Measurements from ENCODE around the gene SKI. TPM values are rescaled to one million over a fixed set of nuclear protein-coding genes. Genes with fewer than 3 reads are reported as not detected.

The SKI gene
- total RNA-seq, 1 donor from 2014 or later: 116 TPM

DNA sequence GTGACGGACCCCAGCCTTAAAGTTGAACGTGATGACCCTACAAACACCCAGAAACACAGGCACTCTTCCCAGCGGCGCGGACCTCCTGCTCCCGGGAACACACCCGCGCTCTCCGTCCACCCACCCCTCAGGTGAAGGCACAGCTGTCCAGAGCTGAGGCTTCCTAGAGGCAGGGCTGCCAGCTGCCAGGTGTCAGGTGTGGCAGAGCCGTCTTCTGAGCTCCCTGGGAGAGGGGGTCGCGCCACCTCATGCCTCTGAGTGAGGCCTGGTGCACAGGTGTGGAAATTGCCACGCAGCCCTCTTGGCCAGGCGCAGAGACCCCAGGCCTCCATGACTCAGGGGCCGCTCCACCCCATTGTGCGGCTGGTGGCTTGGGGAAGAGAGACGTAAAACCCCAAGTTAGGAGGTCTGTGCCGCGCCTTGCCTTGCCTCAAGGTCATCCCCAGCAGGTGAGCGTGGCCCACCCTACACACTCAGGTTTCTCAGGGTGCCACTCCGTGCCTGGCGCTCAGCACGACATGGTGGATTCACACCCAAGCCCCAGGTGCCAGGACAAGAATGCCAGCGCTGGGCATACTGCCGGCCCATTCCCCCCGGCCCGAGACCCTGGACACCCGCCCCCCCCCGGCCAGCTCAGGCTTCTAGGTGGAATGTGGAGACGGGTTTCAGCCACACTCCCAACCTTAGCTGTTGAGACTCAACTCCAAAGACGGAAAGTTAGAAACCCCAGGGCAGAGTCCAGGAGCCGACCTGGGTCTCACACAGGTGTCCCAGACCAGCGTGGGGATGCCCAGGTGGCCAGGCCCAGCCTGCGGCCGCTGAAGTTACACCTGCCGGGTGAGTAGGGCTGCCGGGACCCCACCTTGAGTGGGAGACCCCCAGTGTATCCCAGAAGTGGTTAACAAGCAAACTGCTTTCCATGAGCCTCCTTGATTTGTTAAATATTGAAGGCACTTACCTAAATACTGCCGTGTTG, 42.0 kb upstream of the SKI start:
- Mint-ChIP-seq H3K36me3 (ENCODE audit: low read depth) (peaks cover 7% of the 10 kb centered on the region), H3K27me3 (ENCODE audit: low read depth) (no peaks in the 10 kb centered on the region), H3K4me3 (ENCODE audit: unreplicated experiment) (no peak overlapping the region), H3K27ac (ENCODE audit: unreplicated experiment) (no peak overlapping the region), H3K9me3 (ENCODE audit: low read depth) (no peaks in the 10 kb centered on the region), H3K4me1 (ENCODE audit: low read depth) (peaks cover 11% of the 10 kb centered on the region)
- no peak for DNase-seq (ENCODE audit: low spot score)
- TF ChIP-seq, protein P1, sequence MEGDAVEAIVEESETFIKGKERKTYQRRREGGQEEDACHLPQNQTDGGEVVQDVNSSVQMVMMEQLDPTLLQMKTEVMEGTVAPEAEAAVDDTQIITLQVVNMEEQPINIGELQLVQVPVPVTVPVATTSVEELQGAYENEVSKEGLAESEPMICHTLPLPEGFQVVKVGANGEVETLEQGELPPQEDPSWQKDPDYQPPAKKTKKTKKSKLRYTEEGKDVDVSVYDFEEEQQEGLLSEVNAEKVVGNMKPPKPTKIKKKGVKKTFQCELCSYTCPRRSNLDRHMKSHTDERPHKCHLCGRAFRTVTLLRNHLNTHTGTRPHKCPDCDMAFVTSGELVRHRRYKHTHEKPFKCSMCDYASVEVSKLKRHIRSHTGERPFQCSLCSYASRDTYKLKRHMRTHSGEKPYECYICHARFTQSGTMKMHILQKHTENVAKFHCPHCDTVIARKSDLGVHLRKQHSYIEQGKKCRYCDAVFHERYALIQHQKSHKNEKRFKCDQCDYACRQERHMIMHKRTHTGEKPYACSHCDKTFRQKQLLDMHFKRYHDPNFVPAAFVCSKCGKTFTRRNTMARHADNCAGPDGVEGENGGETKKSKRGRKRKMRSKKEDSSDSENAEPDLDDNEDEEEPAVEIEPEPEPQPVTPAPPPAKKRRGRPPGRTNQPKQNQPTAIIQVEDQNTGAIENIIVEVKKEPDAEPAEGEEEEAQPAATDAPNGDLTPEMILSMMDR (IDR thresholded peaks at IDR 0.05): no peak

DNA sequence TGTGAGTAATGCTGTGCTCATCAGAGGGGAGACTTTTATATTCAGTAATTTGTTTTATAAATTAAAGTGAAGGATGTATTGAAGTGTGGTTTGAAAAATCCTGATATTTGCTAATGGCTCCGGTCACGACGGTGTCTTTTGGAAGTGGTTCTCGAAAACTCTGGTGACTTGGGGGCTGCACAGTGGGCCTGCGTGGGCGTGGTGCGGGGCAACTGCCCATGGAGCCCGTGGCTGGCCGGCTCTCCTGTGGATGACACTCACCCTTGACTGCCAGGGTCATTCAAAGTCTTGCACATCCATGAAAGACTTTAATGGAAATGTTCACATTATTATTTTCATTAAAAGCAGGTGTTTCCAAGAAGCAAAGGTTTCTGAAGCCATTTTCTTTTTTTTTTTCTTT, 41.2 kb upstream of the SKI start:
- H3K27ac Mint-ChIP-seq (ENCODE audit: unreplicated experiment): no peak overlapping the region
- DNase-seq (ENCODE audit: low spot score): no peak
- no peak overlapping the region for H3K4me3 Mint-ChIP-seq (ENCODE audit: unreplicated experiment)
- H3K4me1 Mint-ChIP-seq (ENCODE audit: low read depth): peaks cover 15% of the 10 kb centered on the region
- H3K9me3 Mint-ChIP-seq (ENCODE audit: low read depth): no peaks in the 10 kb centered on the region
- TF ChIP-seq, protein P1 (IDR thresholded peaks at IDR 0.05): no peak
- peaks cover 7% of the 10 kb centered on the region for H3K36me3 Mint-ChIP-seq (ENCODE audit: low read depth)
- no peaks in the 10 kb centered on the region for H3K27me3 Mint-ChIP-seq (ENCODE audit: low read depth)

DNA sequence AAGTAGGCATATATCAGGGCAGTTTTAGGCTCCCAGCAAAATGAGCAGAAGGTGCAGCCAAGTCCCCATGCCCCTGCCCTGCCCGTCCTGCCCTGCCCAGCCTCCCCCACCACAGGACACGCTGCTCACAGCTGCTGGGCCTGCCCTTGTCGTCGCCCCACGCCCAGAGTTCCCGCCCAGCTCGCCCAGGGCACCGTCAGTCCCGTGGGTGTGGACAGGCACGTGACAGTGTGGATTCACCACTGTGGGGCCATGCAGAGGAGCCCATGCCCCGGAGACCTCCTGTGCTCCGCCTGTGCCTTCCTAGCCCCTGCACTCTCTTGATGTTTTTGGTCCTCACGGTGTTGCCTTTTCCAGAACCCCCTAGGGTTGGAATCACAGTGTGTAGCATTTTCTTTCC, 40.5 kb upstream of the SKI start:
- Mint-ChIP-seq H3K4me1 (ENCODE audit: low read depth) (peaks cover 23% of the 10 kb centered on the region), H3K9me3 (ENCODE audit: low read depth) (no peaks in the 10 kb centered on the region), H3K36me3 (ENCODE audit: low read depth) (peaks cover 6% of the 10 kb centered on the region), H3K27ac (ENCODE audit: unreplicated experiment) (no peak overlapping the region), H3K27me3 (ENCODE audit: low read depth) (no peaks in the 10 kb centered on the region), H3K4me3 (ENCODE audit: unreplicated experiment) (no peak overlapping the region)
- TF ChIP-seq, protein P1 (IDR thresholded peaks at IDR 0.05): no peak
- no peak for DNase-seq (ENCODE audit: low spot score)

DNA sequence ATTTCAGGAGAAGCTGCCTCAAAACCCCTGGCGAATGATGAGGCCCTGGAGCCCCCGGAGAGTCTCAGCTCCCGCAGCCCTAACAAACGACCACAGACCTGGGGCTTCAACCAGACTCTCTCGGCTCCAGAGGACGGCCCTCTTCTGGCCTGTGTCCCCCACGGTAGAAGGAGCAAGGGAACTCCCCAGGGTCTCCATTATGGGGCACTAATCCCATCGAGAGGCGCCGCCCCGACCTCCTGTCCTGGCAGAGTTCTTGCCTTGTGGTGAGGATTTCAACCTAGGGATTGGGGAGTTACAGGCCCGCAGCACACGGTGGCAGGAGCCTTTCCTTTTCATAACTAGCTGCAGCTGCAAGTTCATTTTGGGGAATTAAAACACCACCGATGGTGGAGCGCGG, 39.8 kb upstream of the SKI start:
- no peaks in the 10 kb centered on the region for H3K9me3 Mint-ChIP-seq (ENCODE audit: low read depth)
- no peak for DNase-seq (ENCODE audit: low spot score)
- H3K27me3 Mint-ChIP-seq (ENCODE audit: low read depth): no peaks in the 10 kb centered on the region
- peaks cover 29% of the 10 kb centered on the region for H3K4me1 Mint-ChIP-seq (ENCODE audit: low read depth)
- H3K4me3 Mint-ChIP-seq (ENCODE audit: unreplicated experiment): no peak overlapping the region
- H3K27ac Mint-ChIP-seq (ENCODE audit: unreplicated experiment): peak overlapping the region; percentile 54
- H3K36me3 Mint-ChIP-seq (ENCODE audit: low read depth): peaks cover 5% of the 10 kb centered on the region
- TF ChIP-seq, protein P1 (IDR thresholded peaks at IDR 0.05): no peak

DNA sequence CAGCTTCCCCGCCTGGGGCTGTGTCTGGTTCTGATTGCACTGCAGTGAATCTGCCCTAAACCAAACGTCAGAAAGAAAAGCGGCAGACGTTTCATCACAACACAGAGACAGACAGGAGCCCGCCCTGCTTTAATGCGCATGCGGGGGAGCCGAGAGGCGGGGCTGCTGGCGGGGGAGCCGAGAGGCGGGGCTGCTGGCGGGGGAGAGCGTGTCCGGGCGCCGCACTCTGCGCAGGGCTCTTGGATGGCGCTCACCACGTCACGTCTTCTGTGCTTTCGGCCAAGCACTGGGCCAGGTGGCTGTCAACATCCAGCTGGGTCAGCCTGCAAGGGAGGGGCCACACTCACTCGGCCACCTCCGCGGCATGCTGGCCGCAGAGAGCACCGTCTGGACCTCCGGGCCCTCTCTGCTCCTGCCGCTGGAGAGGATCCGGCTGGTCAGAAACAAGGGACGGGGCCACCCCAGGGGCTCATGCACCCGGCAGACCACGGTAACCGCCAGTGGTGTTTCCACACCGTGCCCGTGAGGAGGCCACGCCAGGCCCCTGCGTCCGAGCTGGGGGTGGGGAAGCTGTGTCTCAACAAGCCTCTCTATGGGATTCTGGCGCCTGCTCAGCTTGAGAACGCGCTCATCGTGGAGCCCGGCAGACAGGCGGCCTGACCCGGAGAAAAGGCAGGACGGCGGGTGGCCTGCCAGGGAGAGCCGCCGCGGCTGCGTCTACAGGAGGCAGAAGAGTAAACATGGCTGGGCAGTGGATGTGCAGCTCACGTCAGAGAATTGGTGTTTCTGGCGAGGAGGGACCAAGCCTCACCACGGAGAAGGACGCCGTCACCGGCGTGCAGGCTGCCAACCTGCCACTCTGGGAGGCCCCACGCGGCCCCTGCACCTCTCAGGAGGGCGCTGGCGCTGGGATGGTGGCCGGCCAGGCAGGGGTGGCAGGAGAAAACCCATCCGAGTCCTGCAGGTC, 38.4 kb upstream of the SKI start:
- H3K9me3 Mint-ChIP-seq (ENCODE audit: low read depth): no peaks in the 10 kb centered on the region
- peak overlapping the region; percentile 78 for H3K4me3 Mint-ChIP-seq (ENCODE audit: unreplicated experiment)
- TF ChIP-seq, protein P1 (IDR thresholded peaks at IDR 0.05): no peak
- H3K36me3 Mint-ChIP-seq (ENCODE audit: low read depth): peaks cover 3% of the 10 kb centered on the region
- peaks cover 33% of the 10 kb centered on the region for H3K4me1 Mint-ChIP-seq (ENCODE audit: low read depth)
- DNase-seq (ENCODE audit: low spot score): no peak
- H3K27ac Mint-ChIP-seq (ENCODE audit: unreplicated experiment): peak overlapping the region; percentile 97
- H3K27me3 Mint-ChIP-seq (ENCODE audit: low read depth): no peaks in the 10 kb centered on the region
